HG02938 (cell line): ENCODE data around the gene TEX53.
A peak's percentile ranks its signal among the peaks of the same experiment; 100 is the strongest.

Experiments
- ATAC-seq: cut with Tn5 transposase; IDR thresholded peaks from one replicate; pipeline ENCODE4 v1.9.1; 2021; ENCODE audit warnings: mild to moderate bottlenecking, moderate library complexity; ENCODE audit not compliant: unreplicated experiment

The TEX53 gene

GRCh38 chr9:114643001-114643400, 14.6 kb downstream of the TEX53 start:
- ATAC-seq, result no peak

GRCh38 chr9:114641967-114642366, 15.6 kb downstream of the TEX53 start:
- no peak for ATAC-seq

DNA sequence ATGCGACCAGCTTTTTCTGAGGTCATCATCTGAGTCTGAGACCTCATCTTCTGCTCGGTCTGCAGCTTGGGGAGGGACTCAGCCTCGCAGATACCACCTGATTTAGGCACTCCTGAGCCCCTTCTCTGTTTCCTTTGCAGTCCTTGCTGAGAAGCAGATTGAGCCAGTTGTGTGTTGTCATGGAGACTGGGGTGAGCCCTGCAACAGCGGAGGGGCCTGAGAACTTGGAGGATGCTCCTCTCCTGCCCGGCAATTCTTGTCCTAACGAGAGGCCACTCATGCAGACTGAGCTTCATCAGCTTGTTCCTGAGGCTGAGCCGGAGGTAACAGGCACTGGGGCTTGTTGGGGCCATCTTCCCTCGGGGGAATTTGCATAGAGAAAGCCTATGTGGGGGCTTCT, 19.2 kb downstream of the TEX53 start:
- ATAC-seq, result no peak

DNA sequence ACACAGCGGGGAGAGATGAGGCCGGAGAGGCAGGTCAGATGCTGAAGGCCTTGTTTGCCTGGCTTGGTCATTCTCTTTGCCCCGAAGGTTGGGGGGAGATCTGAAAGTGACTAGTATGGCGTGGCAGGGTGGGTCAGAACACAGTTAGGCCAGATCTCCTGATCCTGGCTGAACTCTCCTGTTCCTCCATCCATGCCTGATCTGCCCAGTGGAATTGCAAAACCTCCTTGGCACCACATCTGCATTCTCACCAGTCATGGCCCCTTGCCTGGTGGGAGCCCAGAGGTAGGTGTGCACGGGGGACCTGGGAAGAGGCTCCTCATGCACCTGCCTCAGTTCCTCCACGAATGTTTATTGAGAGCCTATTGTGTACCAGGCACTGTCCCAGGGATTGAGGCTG, 23.2 kb downstream of the TEX53 start:
- ATAC-seq, result no peak

DNA sequence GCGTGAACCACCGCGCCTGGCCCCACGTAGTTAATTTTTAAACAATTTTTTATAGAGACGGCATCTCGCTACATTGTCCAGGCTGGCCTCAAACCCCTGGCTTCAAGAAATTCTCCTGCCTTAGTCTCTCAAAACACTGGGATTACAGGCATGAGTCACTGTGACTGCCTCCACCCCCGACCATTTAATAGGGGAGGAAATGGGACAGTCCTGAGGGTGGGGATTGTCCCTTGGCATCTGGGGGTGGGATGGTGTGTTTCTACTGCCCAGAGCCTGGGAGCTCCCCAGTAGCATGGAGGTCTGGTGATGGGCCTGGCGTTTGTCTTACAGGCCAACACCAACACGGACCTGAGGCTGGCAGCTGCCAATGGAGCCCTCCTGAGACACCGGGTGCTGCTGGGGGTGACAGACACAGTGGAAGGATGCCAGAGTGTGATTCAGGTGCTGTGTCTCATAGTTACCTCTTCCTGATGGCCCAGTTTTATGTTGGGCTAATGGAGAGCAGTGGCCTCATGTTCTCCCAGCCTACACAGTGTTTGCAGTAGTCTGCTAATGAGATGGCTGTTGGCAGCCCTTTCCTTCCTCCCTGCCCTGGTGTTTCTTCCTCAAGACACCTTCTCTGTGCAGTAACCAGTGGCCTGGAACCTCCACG, 24.0 kb downstream of the TEX53 start:
- no peak for ATAC-seq

GRCh38 chr9:114631166-114631565, 26.4 kb downstream of the TEX53 start:
- no peak for ATAC-seq

GRCh38 chr9:114629563-114630090, 28.0 kb downstream of the TEX53 start:
- no peak for ATAC-seq

GRCh38 chr9:114627553-114627952, 30.1 kb downstream of the TEX53 start:
- no peak for ATAC-seq

DNA sequence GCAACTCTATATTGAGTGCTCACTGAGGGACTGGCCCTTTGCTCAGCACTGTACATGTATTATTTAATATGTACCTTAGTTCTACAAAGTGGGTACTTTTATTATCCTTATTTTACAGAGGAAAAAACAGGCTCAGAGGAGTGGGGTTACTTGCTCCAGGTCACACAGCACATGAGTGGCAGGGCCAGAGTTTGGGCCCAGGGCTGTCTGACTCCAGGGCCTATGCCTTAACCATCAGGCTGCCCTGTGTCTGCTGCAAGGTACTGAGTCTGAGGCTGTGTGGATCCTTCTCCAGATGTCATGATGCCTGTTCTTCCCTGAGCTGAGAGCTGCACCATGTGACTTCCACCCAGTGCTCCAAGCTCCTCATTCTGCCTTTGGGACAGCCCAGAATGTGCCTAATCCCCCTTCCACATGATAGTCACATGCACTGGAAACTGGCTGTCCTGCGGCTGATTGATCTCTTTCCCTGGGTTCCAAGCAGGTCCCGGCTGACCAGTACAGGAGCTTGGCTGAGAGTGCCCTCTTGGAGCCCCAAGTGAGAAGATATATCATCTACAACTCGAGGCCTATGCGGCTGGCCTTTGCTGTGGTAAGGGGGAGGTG, 31.1 kb downstream of the TEX53 start:
- no peak for ATAC-seq

DNA sequence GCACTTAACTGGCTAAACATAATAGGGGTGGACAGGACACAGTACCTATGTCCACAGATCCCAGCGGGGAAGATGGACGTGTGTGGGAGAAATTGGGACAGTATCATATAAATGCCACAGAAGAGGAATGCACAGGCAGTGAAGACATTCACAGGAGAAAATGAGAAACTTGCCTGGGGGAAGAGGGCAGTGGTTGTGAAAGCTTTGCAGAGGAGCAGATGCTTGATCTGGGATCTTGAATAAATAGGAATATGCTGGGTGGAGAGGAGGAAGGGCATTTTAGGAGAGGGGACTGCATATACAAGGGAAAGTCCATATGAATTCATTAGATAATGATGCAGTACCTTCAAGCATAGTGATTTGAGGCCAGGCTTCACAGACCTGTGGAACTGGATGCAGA, 32.9 kb downstream of the TEX53 start:
- no peak for ATAC-seq

- ATAC-seq, result no peak
Observed at GRCh38 chr9:114621975-114622609, 35.5 kb downstream of the TEX53 start.

GRCh38 chr9:114621561-114621960, 36.0 kb downstream of the TEX53 start:
- no peak for ATAC-seq

DNA sequence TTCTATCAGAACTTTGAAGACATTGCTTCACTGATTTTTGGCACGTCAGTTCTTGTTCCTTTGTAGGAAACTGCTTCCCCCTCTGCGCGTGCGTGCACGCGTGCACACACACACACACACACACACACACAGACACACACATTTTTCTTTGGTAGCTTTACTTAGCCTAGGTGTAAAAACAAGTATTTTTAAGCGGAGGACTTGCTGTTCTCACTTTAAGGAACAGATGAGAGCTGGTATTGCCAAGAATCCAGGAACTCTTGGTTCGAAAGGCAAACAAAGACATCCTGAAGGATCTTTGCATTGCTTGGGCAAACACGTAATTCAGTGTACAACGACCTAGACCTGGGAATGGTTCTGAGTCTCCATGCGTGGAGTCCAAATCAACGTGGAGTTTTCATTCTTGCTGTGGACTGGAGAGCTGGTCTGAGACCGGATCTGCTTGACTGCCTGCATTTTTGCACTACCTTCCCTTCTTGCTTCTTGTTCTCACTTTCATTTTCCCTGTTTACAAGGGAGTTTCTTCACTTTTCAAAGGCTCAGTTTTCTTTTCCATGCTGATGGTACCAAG, 38.3 kb downstream of the TEX53 start:
- peak; percentile 38 for ATAC-seq

DNA sequence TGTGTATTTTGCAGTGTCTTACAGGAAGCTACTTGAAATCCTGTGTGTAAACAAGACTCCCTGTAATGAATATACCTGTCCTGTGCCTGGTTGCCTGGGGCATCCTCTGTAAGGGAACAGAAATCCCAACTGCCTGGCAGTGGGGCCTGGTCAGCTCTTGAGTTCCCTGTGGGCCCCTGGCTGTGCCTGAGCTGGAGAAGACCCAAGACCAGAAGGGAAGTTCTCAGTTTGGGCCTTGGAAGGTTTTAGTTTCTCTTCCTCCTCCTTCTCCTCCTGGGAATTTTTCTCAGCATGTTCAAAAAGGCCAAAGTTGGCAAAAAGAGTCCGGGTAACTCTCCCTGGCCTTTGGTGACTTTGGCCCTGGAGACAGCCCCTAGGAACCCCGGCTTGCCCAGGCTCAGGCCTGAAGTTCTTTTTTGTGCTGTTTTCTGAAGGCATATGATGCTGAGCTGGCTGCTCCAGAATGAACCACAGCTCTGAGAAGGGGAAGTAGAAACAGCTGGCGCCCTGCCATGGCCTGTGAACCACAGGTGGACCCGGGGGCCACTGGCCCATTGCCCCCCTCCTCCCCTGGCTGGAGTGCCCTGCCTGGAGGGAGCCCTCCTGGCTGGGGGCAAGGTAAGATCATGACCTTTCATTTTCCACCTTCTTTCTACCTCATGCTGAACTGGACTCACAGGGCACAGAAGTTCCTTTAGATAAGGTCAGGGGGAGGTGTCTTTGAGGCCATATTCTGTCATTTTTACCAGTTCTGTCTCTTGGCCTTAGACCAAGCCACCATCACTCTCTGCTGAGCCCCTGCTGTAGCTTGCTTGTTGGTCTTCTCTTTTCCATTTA, 40.7 kb downstream of the TEX53 start:
- peak; percentile 74 for ATAC-seq

- no peak for ATAC-seq
Observed at GRCh38 chr9:114614373-114614772, 43.2 kb downstream of the TEX53 start.

DNA sequence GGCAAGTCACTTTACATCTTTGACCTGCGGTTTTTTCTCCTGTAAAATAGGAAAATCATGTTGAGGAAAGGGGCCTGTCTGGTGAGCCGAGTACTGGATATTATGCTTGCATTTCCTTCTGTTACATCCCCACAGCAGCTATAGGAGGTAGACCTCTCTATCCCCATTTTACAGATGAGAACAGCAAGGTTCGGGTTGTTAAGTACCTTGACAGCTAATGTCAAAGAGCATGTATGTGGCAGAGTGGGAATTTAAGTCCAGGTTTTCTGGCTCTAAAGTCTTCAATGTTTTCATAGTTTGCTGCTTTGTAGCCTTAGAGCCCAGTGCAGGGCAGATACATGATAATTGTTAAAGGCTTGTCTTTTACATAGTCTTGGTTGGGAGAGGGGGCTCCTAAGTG, 43.7 kb downstream of the TEX53 start:
- ATAC-seq, result no peak

- ATAC-seq, result no peak
Observed at GRCh38 chr9:114613087-114613486, 44.5 kb downstream of the TEX53 start.

- ATAC-seq, result no peak
Observed at GRCh38 chr9:114612272-114612923, 45.2 kb downstream of the TEX53 start.

- ATAC-seq, result peak; percentile 32
Observed at GRCh38 chr9:114611516-114612271, 45.9 kb downstream of the TEX53 start.

GRCh38 chr9:114608525-114608796, 49.1 kb downstream of the TEX53 start:
- ATAC-seq, result no peak
